Heart right ventricle (tissue), 16 donors: ENCODE measurements around the gene NAT8L. TPM values are rescaled to one million over a fixed set of nuclear protein-coding genes. Genes with fewer than 3 reads are reported as not detected.

Source experiments
- ATAC-seq, 8 donors: fragments of 200-7000 bp; cut with Tn5 transposase; one replicate each; pipeline ENCODE4 v1.9.1; 2020; ENCODE audit warnings: mild to moderate bottlenecking in 8 of 8, moderate library complexity in 8 of 8, moderate number of reproducible peaks in 1 of 8
- DNase-seq, 2 donors: peaks; one replicate each; pipeline ENCODE4 v3.0.0-alpha.2; 2020
- H3K27ac ChIP-seq, 10 donors: fragments of 200-600 bp; sonication (generic) in 2 of 10; one replicate each; pipeline versions ENCODE4 v1.5.0 to v1.8.0; 2020 to 2022; ENCODE audit warnings: mild to moderate bottlenecking in 3 of 10
- H3K27me3 ChIP-seq, 7 donors: fragments of 200-600 bp; one replicate each; pipeline ENCODE4 v1.8.0; 2021 to 2022; ENCODE audit warnings: mild to moderate bottlenecking in 2 of 7
- H3K36me3 ChIP-seq, 9 donors: fragments of 200-600 bp; sonication (generic) in 1 of 9; one replicate each; pipeline versions ENCODE4 v1.5.0 to v1.8.0; 2020 to 2022; ENCODE audit warnings: mild to moderate bottlenecking in 2 of 9
- H3K4me1 ChIP-seq, 9 donors: fragments of 200-600 bp; sonication (generic) in 1 of 9; one replicate each; pipeline versions ENCODE4 v1.5.0 to v1.8.0; 2020 to 2022; ENCODE audit warnings: mild to moderate bottlenecking in 4 of 9
- H3K4me3 ChIP-seq, 10 donors: fragments of 200-600 bp; sonication (generic) in 2 of 10; one replicate each; pipeline versions ENCODE4 v1.5.0 to v1.8.0; 2020 to 2022; ENCODE audit warnings: mild to moderate bottlenecking in 7 of 10, moderate library complexity in 2 of 10
- H3K9me3 ChIP-seq, 11 donors: fragments of 200-600 bp in 10 of 11; sonication (generic) in 2 of 11; one replicate each; pipeline versions ENCODE4 v1.5.0 to v1.8.0; 2013 to 2022; ENCODE audit warnings: mild to moderate bottlenecking in 2 of 11, control low read depth in 1 of 11, moderate library complexity in 1 of 11
- WGBS, 2 donors: extraction: QIAGEN DNeasy Blood & Tissue Kit; methylation state at CpG; one replicate each; pipeline ENCODE4 v1.1.7; 2013; ENCODE audit warnings: inconsistent platforms in 1 of 2; 5-methylcytosine and 5-hydroxymethylcytosine counted together
- intact Hi-C, 10 donors: fragments of 100-400 bp; cut with DNase I; formaldehyde crosslinking; loops; one replicate each; pipeline versions ENCODE4 v1.11.1 to v1.14.2; 2022
- polyA plus RNA-seq, 2 donors: library from polyadenylated mRNA; stranded (reverse); fragments of 200-250 nt; gene quantifications; one replicate each; pipeline ENCODE4 v1.2.3, GENCODE V29; 2013
- total RNA-seq, 10 donors: library from RNA; stranded (reverse); fragmentation: NEBNext Ultra II Directional in 3 of 10; extraction: Animal tissue kit (Norgen Biotek cat#: 25700) in 3 of 10; gene quantifications; one replicate each; pipeline versions ENCODE4 v1.2.1 to v1.2.4, GENCODE V29; 2021 to 2023
- TF ChIP-seq, protein P1 (sequence below), 9 donors: fragments of 200-600 bp; sonication (generic) in 2 of 9; IDR thresholded peaks; one replicate each; pipeline versions ENCODE4 v1.5.0 to v1.8.0; 2021 to 2022; ENCODE audit warnings: antibody characterized with exemption in 9 of 9, mild to moderate bottlenecking in 5 of 9, moderate library complexity in 1 of 9
- donor health status: Arrhythmogenic right ventricular cardiomyopathy.
- donor health status: ischemic (EF 13 %, LVEDD 7.1; RV severe dilation, severe dysfunction).
- donor health status: healthy with polysubstance abuse.
- donor health status: DM: no; HTN: yes; CAD: no.
- donor health status: DM: no; HTN: no; CAD: no.
- donor health status: ischemic (EF 25% LVEDD 6.9; RV normal size, moderate dysfunction).
- donor health status: ischemic (EF 25% LVEDD 5.7; RV mildly dilated, moderate dysfunction).
- donor health status: healthy.
- donor health status: DM: yes; HTN: yes; CAD: no.
- donor health status: Ischemic cardiomyopathy.
- donor health status: ischemic (EF 35%, LVEDD 5.7; RV mildly dilated, moderate dysfunction).
- donor health status: nonischemic (EF 11% LVEDD 7.7; RV severe dilation, severe dysfunction).
- donor health status: DM: yes; HTN: yes; CAD: no.
- donor health status: PGD.
- donor health status: ischemic (EF 29% LVEDD 5.4; RV normal size, mild dysfunction).
- donor health status: nonischemic (EF 23%, LVEDD 6.1; RV moderate dilation, normal function).

NAT8L gene
- total and polyA plus RNA-seq, 12 donors = 0.12 to 1.4 (median 0.37) TPM

DNA sequence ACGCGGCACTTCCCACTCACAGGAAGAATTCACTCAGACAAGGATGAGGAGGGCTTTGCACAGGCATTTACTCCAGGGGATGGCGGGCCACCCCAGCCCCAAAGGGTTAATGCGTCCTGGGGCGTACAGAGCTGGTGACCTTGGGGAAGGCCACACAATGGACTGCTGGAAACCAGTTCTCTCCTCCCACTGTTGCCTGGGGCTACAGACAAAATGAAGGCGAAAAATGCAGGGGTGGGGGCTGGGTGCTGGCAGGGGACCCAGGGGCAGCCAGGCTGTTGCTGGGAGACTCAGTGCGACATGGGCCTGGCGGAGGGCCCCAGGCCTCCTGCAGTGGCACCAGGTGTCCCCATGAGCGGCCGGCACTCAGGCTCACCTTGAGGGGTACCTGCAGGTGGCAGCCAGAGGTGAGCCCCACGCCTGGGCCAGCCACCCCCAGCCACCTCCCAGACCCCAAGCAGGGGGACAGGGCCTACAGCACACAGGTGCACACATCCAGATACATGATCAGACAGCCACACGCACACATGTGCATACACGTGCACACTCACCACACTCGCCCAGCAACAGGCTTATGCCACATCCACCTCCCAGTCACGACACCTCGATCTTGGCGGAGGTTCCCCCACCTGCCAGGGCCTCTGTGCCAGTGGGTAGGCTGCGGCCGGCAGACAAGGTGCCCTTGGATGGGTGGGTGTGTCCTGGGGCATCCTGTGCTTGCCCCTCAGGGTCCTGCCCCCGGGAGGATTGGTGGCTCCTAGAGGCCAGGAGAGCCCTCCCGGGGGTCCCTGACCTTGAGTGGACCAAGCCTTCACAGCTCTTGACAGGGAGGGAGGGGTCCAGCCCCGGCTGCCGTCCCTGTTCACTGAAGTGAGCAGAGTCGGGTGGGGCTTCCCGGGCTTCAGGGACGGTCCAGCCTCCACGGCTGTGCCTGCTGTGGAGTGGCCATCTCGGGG lies 13.1 kb downstream of the NAT8L start:
- H3K9me3 ChIP-seq = no peaks in the 10 kb centered on the region
- 70% methylated on average over 26 to 28 of the region's 28 CpGs for WGBS, 2 donors
- peaks cover 0 to 22% (median 14%) of the 10 kb centered on the region in 7 donors for H3K27me3 ChIP-seq
- H3K4me1 ChIP-seq = no peaks in the 10 kb centered on the region
- no peak for DNase-seq
- no peak overlapping the region for H3K4me3 ChIP-seq
- no peak for ATAC-seq
- no peak overlapping the region for H3K27ac ChIP-seq
- no peaks in the 10 kb centered on the region for H3K36me3 ChIP-seq
- TF ChIP-seq, protein P1, sequence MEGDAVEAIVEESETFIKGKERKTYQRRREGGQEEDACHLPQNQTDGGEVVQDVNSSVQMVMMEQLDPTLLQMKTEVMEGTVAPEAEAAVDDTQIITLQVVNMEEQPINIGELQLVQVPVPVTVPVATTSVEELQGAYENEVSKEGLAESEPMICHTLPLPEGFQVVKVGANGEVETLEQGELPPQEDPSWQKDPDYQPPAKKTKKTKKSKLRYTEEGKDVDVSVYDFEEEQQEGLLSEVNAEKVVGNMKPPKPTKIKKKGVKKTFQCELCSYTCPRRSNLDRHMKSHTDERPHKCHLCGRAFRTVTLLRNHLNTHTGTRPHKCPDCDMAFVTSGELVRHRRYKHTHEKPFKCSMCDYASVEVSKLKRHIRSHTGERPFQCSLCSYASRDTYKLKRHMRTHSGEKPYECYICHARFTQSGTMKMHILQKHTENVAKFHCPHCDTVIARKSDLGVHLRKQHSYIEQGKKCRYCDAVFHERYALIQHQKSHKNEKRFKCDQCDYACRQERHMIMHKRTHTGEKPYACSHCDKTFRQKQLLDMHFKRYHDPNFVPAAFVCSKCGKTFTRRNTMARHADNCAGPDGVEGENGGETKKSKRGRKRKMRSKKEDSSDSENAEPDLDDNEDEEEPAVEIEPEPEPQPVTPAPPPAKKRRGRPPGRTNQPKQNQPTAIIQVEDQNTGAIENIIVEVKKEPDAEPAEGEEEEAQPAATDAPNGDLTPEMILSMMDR (IDR thresholded peaks at IDR 0.05) = no peak
- intact Hi-C loops = no loop called here

DNA sequence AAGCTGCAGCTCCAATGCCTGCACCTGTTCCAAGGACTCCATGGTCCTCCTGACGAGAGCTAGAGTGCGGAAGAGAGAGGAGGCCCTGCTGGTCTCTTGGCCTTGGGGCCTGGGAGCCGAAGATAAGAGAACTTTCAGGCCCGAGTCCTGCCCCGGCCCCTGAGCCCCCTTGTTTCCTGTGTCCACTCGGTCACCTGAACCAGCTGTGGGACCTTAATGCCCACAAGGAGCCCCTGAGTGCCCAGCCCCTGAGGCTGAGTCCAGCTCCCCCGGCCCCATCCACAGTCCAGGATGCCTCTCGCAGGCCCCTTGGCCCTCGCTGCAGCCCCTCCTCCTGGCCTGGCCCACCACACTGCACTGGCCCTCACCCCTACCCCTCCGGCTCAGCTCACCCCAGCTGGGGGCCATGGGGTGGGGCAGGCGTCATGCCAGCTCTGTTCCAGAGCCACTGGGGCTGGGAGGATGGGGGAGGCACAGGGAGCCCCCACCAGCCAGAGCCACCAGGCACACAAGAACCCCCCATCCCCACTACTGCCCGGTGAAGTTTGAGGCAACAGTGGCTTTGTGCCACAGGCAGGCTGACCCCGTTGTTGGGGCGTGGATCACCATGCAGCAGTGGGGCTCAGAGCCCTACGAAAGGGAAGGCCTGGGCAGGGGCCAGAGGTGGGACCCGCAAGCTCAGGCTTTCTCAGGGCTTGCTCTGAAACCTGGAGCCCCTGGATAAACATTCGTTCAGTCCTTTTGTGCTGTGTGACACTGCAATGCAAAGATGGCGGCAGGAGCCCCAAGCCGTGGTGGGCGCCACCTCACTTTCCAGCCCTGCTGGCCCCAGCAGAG lies 14.1 kb downstream of the NAT8L start:
- Histone ChIP-seq H3K4me1 (no peaks in the 10 kb centered on the region), H3K36me3 (no peaks in the 10 kb centered on the region), H3K27ac (no peak overlapping the region), H3K27me3 (peaks cover 0 to 22% (median 14%) of the 10 kb centered on the region in 7 donors), H3K4me3 (no peak overlapping the region), H3K9me3 (no peaks in the 10 kb centered on the region)
- ATAC-seq (no peak), DNase-seq (no peak)
- WGBS, 2 donors = 88 to 91% methylated on average over 20 of the region's 20 CpGs
- intact Hi-C loops = no loop called here
- TF ChIP-seq, protein P1 (IDR thresholded peaks at IDR 0.05) = no peak

DNA sequence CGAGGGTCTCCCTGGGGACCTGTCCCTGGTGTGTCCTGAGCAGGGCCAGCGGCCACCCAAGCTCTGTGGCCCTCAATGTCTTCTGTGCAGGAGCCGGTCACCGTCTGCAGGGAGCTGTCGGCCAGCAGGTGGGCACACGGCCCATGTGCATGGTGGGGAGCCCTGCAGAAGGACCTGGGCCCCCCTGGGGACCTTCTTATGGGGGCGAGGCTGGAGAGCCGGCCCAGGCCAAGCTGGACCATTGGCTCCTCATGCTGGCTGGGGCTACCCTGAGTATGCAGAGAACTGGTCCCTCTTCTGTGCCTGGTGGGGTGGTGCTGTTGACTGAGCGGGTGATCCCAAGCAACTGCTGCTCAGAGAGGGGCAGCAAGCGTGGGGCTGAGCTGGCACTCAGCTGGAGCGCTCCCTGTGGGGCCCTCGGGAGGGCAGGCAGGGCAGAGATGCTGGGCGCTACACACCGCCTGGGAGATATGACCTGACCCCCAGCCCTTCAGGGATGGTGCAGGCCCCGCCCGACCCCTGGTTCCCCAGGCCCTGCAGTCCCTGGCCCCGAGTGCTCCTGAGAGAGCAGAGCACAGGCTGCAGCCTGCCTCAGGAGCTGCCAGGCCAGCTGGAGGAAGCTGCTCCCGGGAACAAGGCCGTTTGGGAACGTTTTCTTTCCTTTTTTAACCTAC lies 14.8 kb downstream of the NAT8L start:
- no peaks in the 10 kb centered on the region for H3K36me3 ChIP-seq
- WGBS, 2 donors = 78 to 84% methylated on average over 20 of the region's 20 CpGs
- intact Hi-C loops = no loop called here
- H3K4me3 ChIP-seq = no peak overlapping the region
- H3K27ac ChIP-seq = no peak overlapping the region
- TF ChIP-seq, protein P1 (IDR thresholded peaks at IDR 0.05) = no peak
- H3K9me3 ChIP-seq = no peaks in the 10 kb centered on the region
- peaks cover 0 to 18% (median 10%) of the 10 kb centered on the region in 7 donors for H3K27me3 ChIP-seq
- ATAC-seq (no peak), DNase-seq (no peak)
- no peaks in the 10 kb centered on the region for H3K4me1 ChIP-seq

DNA sequence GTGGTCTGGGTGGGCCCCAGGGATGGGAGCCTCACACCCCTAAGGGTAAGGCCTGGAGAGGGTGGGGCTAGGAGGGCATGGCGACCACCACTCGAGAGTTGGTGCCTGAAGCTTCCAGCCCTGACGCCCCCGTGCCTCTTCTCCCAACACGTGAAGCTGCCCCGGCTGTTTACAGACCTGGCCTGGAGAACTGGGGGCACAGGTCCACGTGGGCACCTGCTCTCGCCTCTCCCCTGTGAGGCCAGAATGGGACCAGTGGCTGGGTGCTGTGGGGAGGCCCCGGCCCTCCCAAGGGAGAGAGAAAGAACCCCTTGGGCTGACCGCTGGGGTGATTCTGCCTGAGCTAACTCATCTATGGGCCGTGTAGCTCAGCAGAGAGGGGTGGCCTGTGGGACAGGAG lies 15.5 kb downstream of the NAT8L start:
- no peak for DNase-seq
- no peak for ATAC-seq
- TF ChIP-seq, protein P1 (IDR thresholded peaks at IDR 0.05) = no peak
- intact Hi-C loops = no loop called here
- WGBS, 2 donors = 88 to 90% methylated on average over 11 of the region's 11 CpGs
- no peaks in the 10 kb centered on the region for H3K9me3 ChIP-seq
- H3K4me3 ChIP-seq = no peak overlapping the region
- no peaks in the 10 kb centered on the region for H3K4me1 ChIP-seq
- no peaks in the 10 kb centered on the region for H3K36me3 ChIP-seq
- H3K27ac ChIP-seq = no peak overlapping the region
- peaks cover 0 to 11% (median 3%) of the 10 kb centered on the region in 7 donors for H3K27me3 ChIP-seq
